ENCODE results near the gene SLC22A5.
"Not testable (repeated sequence)": the region's sequence is repeated elsewhere in the genome, so short reads cannot be mapped to it uniquely, and the experiment has no call there.

SLC22A5 gene

GRCh38 chr5:132428147-132428482 lies 58.6 kb downstream of the SLC22A5 start:
- peak overlapping the region; percentile 59 for H3K4me3 Mint-ChIP-seq
- H3K9me3 Mint-ChIP-seq, result no peaks in the 10 kb centered on the region
- ATAC-seq (ENCODE audit: low read depth), result no peak
- peaks cover 16% of the 10 kb centered on the region for H3K36me3 Mint-ChIP-seq
- DNase-seq (ENCODE audit: low spot score in 2 of 2), result no peak
- H3K27ac Mint-ChIP-seq, result peak overlapping the region; percentile 96
- no peaks in the 10 kb centered on the region for H3K27me3 Mint-ChIP-seq
- H3K4me1 Mint-ChIP-seq, result peaks cover 78% of the 10 kb centered on the region

GRCh38 chr5:132428484-132429462 lies 59.3 kb downstream of the SLC22A5 start:
- peaks cover 15% of the 10 kb centered on the region for H3K36me3 Mint-ChIP-seq
- DNase-seq (ENCODE audit: low spot score in 2 of 2) (no peak), ATAC-seq (ENCODE audit: low read depth) (no peak)
- H3K27ac Mint-ChIP-seq, result peak overlapping the region; percentile 96
- H3K27me3 Mint-ChIP-seq, result no peaks in the 10 kb centered on the region
- H3K9me3 Mint-ChIP-seq, result no peaks in the 10 kb centered on the region
- peaks cover 75% of the 10 kb centered on the region for H3K4me1 Mint-ChIP-seq
- H3K4me3 Mint-ChIP-seq, result peak overlapping the region; percentile 59

- Mint-ChIP-seq H3K4me1 (peaks cover 71% of the 10 kb centered on the region), H3K4me3 (peak overlapping the region; percentile 28), H3K27ac (peak overlapping the region; percentile 96), H3K27me3 (no peaks in the 10 kb centered on the region), H3K36me3 (peaks cover 19% of the 10 kb centered on the region), H3K9me3 (no peaks in the 10 kb centered on the region)
- DNase-seq (ENCODE audit: low spot score in 2 of 2) (no peak), ATAC-seq (ENCODE audit: low read depth) (no peak)
Measured at GRCh38 chr5:132429463-132430440, 60.2 kb downstream of the SLC22A5 start.

- Mint-ChIP-seq H3K27ac (peak overlapping the region; percentile 96), H3K4me3 (no peak overlapping the region)
Measured at GRCh38 chr5:132430746-132431145, 61.2 kb downstream of the SLC22A5 start.

GRCh38 chr5:132431632-132432031 lies 62.1 kb downstream of the SLC22A5 start:
- peak overlapping the region; percentile 37 for H3K4me3 Mint-ChIP-seq
- peak overlapping the region; percentile 82 for H3K27ac Mint-ChIP-seq
- H3K27me3 Mint-ChIP-seq, result no peaks in the 10 kb centered on the region
- peaks cover 22% of the 10 kb centered on the region for H3K36me3 Mint-ChIP-seq
- DNase-seq (ENCODE audit: low spot score in 2 of 2), result no peak
- H3K9me3 Mint-ChIP-seq, result no peaks in the 10 kb centered on the region
- no peak for ATAC-seq (ENCODE audit: low read depth)
- H3K4me1 Mint-ChIP-seq, result peaks cover 65% of the 10 kb centered on the region

More at GRCh38 chr5:132430746-132431145, 61.2 kb downstream of the SLC22A5 start:
- Mint-ChIP-seq H3K4me1 (peaks cover 65% of the 10 kb centered on the region), H3K36me3 (peaks cover 22% of the 10 kb centered on the region), H3K27me3 (no peaks in the 10 kb centered on the region), H3K9me3 (no peaks in the 10 kb centered on the region)
- ATAC-seq (ENCODE audit: low read depth), result no peak
- no peak for DNase-seq (ENCODE audit: low spot score in 2 of 2)

GRCh38 chr5:132433141-132433540 lies 63.6 kb downstream of the SLC22A5 start:
- DNase-seq (ENCODE audit: low spot score in 2 of 2) (no peak), ATAC-seq (ENCODE audit: low read depth) (no peak)
- Mint-ChIP-seq H3K4me3 (no peak overlapping the region), H3K36me3 (peaks cover 22% of the 10 kb centered on the region), H3K9me3 (no peaks in the 10 kb centered on the region), H3K27ac (peak overlapping the region; percentile 35), H3K27me3 (no peaks in the 10 kb centered on the region), H3K4me1 (peaks cover 66% of the 10 kb centered on the region)

- DNase-seq (ENCODE audit: low spot score in 2 of 2) (no peak), ATAC-seq (ENCODE audit: low read depth) (no peak)
- H3K27ac Mint-ChIP-seq, result peak overlapping the region; percentile 23
- no peaks in the 10 kb centered on the region for H3K27me3 Mint-ChIP-seq
- peaks cover 21% of the 10 kb centered on the region for H3K36me3 Mint-ChIP-seq
- H3K9me3 Mint-ChIP-seq, result no peaks in the 10 kb centered on the region
- no peak overlapping the region for H3K4me3 Mint-ChIP-seq
- peaks cover 54% of the 10 kb centered on the region for H3K4me1 Mint-ChIP-seq
Measured at GRCh38 chr5:132434416-132435286, 65.1 kb downstream of the SLC22A5 start.

- no peaks in the 10 kb centered on the region for H3K27me3 Mint-ChIP-seq
- no peak overlapping the region for H3K4me3 Mint-ChIP-seq
- no peak for DNase-seq (ENCODE audit: low spot score in 2 of 2)
- no peaks in the 10 kb centered on the region for H3K9me3 Mint-ChIP-seq
- peaks cover 18% of the 10 kb centered on the region for H3K36me3 Mint-ChIP-seq
- ATAC-seq (ENCODE audit: low read depth), result no peak
- H3K27ac Mint-ChIP-seq, result no peak overlapping the region
- H3K4me1 Mint-ChIP-seq, result peaks cover 46% of the 10 kb centered on the region
Measured at GRCh38 chr5:132435447-132435846, 65.9 kb downstream of the SLC22A5 start.

GRCh38 chr5:132435886-132436285 lies 66.4 kb downstream of the SLC22A5 start:
- H3K9me3 Mint-ChIP-seq, result no peaks in the 10 kb centered on the region
- H3K4me1 Mint-ChIP-seq, result peaks cover 45% of the 10 kb centered on the region
- no peak overlapping the region for H3K27ac Mint-ChIP-seq
- DNase-seq (ENCODE audit: low spot score in 2 of 2), result no peak
- no peak overlapping the region for H3K4me3 Mint-ChIP-seq
- peaks cover 17% of the 10 kb centered on the region for H3K36me3 Mint-ChIP-seq
- H3K27me3 Mint-ChIP-seq, result no peaks in the 10 kb centered on the region
- ATAC-seq (ENCODE audit: low read depth), result no peak

- Mint-ChIP-seq H3K27ac (peak overlapping the region; percentile 48), H3K27me3 (no peaks in the 10 kb centered on the region), H3K36me3 (peaks cover 14% of the 10 kb centered on the region), H3K4me1 (peaks cover 43% of the 10 kb centered on the region), H3K4me3 (peak overlapping the region; percentile 29), H3K9me3 (no peaks in the 10 kb centered on the region)
- no peak for DNase-seq (ENCODE audit: low spot score in 2 of 2)
- no peak for ATAC-seq (ENCODE audit: low read depth)
Measured at GRCh38 chr5:132436936-132437335, 67.4 kb downstream of the SLC22A5 start.

GRCh38 chr5:132437604-132438266 lies 68.2 kb downstream of the SLC22A5 start:
- H3K4me1 Mint-ChIP-seq, result peaks cover 44% of the 10 kb centered on the region
- DNase-seq (ENCODE audit: low spot score in 2 of 2), result no peak

GRCh38 chr5:132438267-132438645 lies 68.7 kb downstream of the SLC22A5 start:
- Mint-ChIP-seq H3K27ac (peak overlapping the region; percentile 48), H3K4me1 (peaks cover 42% of the 10 kb centered on the region)
- H3K4me3 Mint-ChIP-seq; H3K9me3 Mint-ChIP-seq; ATAC-seq (ENCODE audit: low read depth); H3K36me3 Mint-ChIP-seq; DNase-seq (ENCODE audit: low spot score in 2 of 2); H3K27me3 Mint-ChIP-seq: not testable (repeated sequence)

More at GRCh38 chr5:132437604-132438266, 68.2 kb downstream of the SLC22A5 start:
- H3K4me3 Mint-ChIP-seq, result peak overlapping the region; percentile 72
- ATAC-seq (ENCODE audit: low read depth), result peak; percentile 97
- peak overlapping the region; percentile 48 for H3K27ac Mint-ChIP-seq
- no peaks in the 10 kb centered on the region for H3K27me3 Mint-ChIP-seq
- peaks cover 10% of the 10 kb centered on the region for H3K36me3 Mint-ChIP-seq
- no peaks in the 10 kb centered on the region for H3K9me3 Mint-ChIP-seq

GRCh38 chr5:132438917-132439316 lies 69.4 kb downstream of the SLC22A5 start:
- Mint-ChIP-seq H3K4me1 (peaks cover 44% of the 10 kb centered on the region), H3K27ac (no peak overlapping the region), H3K9me3 (no peaks in the 10 kb centered on the region), H3K4me3 (no peak overlapping the region), H3K36me3 (peaks cover 8% of the 10 kb centered on the region), H3K27me3 (no peaks in the 10 kb centered on the region)
- DNase-seq (ENCODE audit: low spot score in 2 of 2) (no peak), ATAC-seq (ENCODE audit: low read depth) (no peak)
